ENCODE measurements around the gene ALPL.

The ALPL gene

GRCh38 chr1:21572735-21573277, 63.6 kb downstream of the ALPL start:
- ChIA-PET POLR2A (no interaction called here), CTCF (interaction anchor here (0.5 to 3.0 kb wide), 7 partner anchors 22 to 356 kb away, joined by 4 to 36 read pairs (median 6); no protein-coding TSS in a partner anchor)
- H3K9me3 ChIP-seq (ENCODE audit: control insufficient read depth, insufficient read depth, low read depth, low read length): no peaks in the 10 kb centered on the region
- H3K36me3 ChIP-seq (ENCODE audit: control insufficient read depth in 2 of 2, insufficient read depth in 1 of 2, low read length in 2 of 2): no peaks in the 10 kb centered on the region
- H3K27ac ChIP-seq (ENCODE audit: extremely low read depth, low read depth, low read length): no peak overlapping the region
- no peak overlapping the region for H3K4me3 ChIP-seq (ENCODE audit: low read depth, low read length)
- TF ChIP-seq ZNF677 (tag by site-specific recombination; IDR thresholded peaks at IDR 0.05): no peak
- no peaks in the 10 kb centered on the region; the same call in 1 of the 2 replicates for H3K4me1 ChIP-seq (ENCODE audit: control insufficient read depth, insufficient read depth, low read length)

DNA sequence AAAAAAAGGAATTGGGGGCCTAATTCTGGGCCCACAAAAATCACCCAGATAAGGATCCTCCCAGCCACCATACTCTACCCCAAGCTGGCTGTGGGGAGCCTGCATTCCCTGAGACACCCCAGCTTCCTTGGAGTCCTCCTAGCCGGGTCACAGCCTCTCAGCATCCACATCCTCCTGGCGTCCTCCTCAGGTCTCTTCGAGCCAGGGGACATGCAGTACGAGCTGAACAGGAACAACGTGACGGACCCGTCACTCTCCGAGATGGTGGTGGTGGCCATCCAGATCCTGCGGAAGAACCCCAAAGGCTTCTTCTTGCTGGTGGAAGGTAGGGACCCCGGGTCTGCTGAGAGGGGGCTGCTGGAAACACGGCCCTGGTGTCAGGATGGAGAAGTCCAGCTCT, 64.3 kb downstream of the ALPL start:
- Histone ChIP-seq H3K36me3 (ENCODE audit: control insufficient read depth in 2 of 2, insufficient read depth in 1 of 2, low read length in 2 of 2) (no peaks in the 10 kb centered on the region), H3K4me3 (ENCODE audit: low read depth, low read length) (no peak overlapping the region), H3K4me1 (ENCODE audit: control insufficient read depth, insufficient read depth, low read length) (no peaks in the 10 kb centered on the region; the same call in 1 of the 2 replicates), H3K27ac (ENCODE audit: extremely low read depth, low read depth, low read length) (no peak overlapping the region), H3K9me3 (ENCODE audit: control insufficient read depth, insufficient read depth, low read depth, low read length) (no peaks in the 10 kb centered on the region)
- ChIA-PET CTCF (interaction anchor here (0.5 to 3.0 kb wide), 12 partner anchors 12 to 843 kb away, joined by 3 to 36 read pairs (median 4); partner anchors contain the start of gene ALPL), POLR2A (no interaction called here)
- TF ChIP-seq, protein P1, sequence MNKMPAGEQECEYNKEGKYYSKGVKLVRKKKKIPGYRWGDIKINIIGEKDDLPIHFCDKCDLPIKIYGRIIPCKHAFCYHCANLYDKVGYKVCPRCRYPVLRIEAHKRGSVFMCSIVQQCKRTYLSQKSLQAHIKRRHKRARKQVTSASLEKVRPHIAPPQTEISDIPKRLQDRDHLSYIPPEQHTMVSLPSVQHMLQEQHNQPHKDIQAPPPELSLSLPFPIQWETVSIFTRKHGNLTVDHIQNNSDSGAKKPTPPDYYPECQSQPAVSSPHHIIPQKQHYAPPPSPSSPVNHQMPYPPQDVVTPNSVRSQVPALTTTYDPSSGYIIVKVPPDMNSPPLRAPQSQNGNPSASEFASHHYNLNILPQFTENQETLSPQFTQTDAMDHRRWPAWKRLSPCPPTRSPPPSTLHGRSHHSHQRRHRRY (tag by site-specific recombination; IDR thresholded peaks at IDR 0.05): no peak
- TF ChIP-seq HOXC10 (CRISPR knock-in tag; IDR thresholded peaks at IDR 0.05) (no peak), SETDB1 (IDR thresholded peaks at IDR 0.05; ENCODE audit: insufficient read length, low read length) (no peak), ZNF548 (tag by site-specific recombination; IDR thresholded peaks at IDR 0.05) (no peak), ZNF664 (tag by site-specific recombination; IDR thresholded peaks at IDR 0.05) (no peak), GFI1B (tag by site-specific recombination; IDR thresholded peaks at IDR 0.05) (no peak), OVOL3 (tag by site-specific recombination; IDR thresholded peaks at IDR 0.05) (no peak), ZIC2 (tag by site-specific recombination; IDR thresholded peaks at IDR 0.05) (no peak)
- TF ChIP-seq, protein P2, sequence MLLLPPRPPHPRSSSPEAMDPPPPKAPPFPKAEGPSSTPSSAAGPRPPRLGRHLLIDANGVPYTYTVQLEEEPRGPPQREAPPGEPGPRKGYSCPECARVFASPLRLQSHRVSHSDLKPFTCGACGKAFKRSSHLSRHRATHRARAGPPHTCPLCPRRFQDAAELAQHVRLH (tag by site-specific recombination; IDR thresholded peaks at IDR 0.05): no peak
- TF ChIP-seq, protein P3, sequence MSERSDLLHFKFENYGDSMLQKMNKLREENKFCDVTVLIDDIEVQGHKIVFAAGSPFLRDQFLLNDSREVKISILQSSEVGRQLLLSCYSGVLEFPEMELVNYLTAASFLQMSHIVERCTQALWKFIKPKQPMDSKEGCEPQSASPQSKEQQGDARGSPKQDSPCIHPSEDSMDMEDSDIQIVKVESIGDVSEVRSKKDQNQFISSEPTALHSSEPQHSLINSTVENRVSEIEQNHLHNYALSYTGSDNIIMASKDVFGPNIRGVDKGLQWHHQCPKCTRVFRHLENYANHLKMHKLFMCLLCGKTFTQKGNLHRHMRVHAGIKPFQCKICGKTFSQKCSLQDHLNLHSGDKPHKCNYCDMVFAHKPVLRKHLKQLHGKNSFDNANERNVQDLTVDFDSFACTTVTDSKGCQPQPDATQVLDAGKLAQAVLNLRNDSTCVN (tag by site-specific recombination; optimal IDR thresholded peaks at IDR 0.05): no peak

- peak; percentile 78 for TF ChIP-seq ZNF654 (tag by site-specific recombination; IDR thresholded peaks at IDR 0.05; ENCODE audit: low read depth)
- no peak for TF ChIP-seq ZNF155 (tag by site-specific recombination; IDR thresholded peaks at IDR 0.05)
- TF ChIP-seq ZSCAN30 (tag by site-specific recombination; IDR thresholded peaks at IDR 0.05): peak; percentile 85
- no peak for TF ChIP-seq GLI4 (tag by site-specific recombination; IDR thresholded peaks at IDR 0.05)
- no peak for TF ChIP-seq GFI1B (tag by site-specific recombination; IDR thresholded peaks at IDR 0.05)
- TF ChIP-seq ZEB2 (tag by site-specific recombination; IDR thresholded peaks at IDR 0.05): peak; percentile 38; the same call in 1 of the 2 replicates
- peak; percentile 65 for TF ChIP-seq GLIS1 (tag by site-specific recombination; IDR thresholded peaks at IDR 0.05)
- TF ChIP-seq MZF1 (tag by site-specific recombination; IDR thresholded peaks at IDR 0.05; ENCODE audit: borderline replicate concordance): no peak
- TF ChIP-seq ZNF660 (tag by site-specific recombination; IDR thresholded peaks at IDR 0.05): no peak
- TF ChIP-seq ZNF768 (tag by site-specific recombination; IDR thresholded peaks at IDR 0.05): no peak
- 0 out of 2 replicates have a peak, but pooled peaks have one; percentile 26 for TF ChIP-seq KLF8 (tag by site-specific recombination; IDR thresholded peaks at IDR 0.05)
- TF ChIP-seq, protein P4, sequence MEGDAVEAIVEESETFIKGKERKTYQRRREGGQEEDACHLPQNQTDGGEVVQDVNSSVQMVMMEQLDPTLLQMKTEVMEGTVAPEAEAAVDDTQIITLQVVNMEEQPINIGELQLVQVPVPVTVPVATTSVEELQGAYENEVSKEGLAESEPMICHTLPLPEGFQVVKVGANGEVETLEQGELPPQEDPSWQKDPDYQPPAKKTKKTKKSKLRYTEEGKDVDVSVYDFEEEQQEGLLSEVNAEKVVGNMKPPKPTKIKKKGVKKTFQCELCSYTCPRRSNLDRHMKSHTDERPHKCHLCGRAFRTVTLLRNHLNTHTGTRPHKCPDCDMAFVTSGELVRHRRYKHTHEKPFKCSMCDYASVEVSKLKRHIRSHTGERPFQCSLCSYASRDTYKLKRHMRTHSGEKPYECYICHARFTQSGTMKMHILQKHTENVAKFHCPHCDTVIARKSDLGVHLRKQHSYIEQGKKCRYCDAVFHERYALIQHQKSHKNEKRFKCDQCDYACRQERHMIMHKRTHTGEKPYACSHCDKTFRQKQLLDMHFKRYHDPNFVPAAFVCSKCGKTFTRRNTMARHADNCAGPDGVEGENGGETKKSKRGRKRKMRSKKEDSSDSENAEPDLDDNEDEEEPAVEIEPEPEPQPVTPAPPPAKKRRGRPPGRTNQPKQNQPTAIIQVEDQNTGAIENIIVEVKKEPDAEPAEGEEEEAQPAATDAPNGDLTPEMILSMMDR (tag by site-specific recombination; IDR thresholded peaks at IDR 0.05): peak; percentile 60
- 0 out of 2 replicates have a peak, but pooled peaks have one; percentile 18 for TF ChIP-seq ZNF366 (tag by site-specific recombination; conservative IDR thresholded peaks at IDR 0.05)
- peak; percentile 57; the same call in 1 of the 2 replicates for TF ChIP-seq ZNF561 (tag by site-specific recombination; IDR thresholded peaks at IDR 0.05; ENCODE audit: borderline replicate concordance)
- TF ChIP-seq ZNF354C (tag by site-specific recombination; IDR thresholded peaks at IDR 0.05; ENCODE audit: borderline replicate concordance, low read depth): no peak
- no peak for TF ChIP-seq ZNF324 (tag by site-specific recombination; IDR thresholded peaks at IDR 0.05)
- no peak for TF ChIP-seq SCRT1 (tag by site-specific recombination; IDR thresholded peaks at IDR 0.05; ENCODE audit: borderline replicate concordance)
- ChIA-PET POLR2A (no interaction called here), CTCF (interaction anchor here (0.5 to 3.0 kb wide), 12 partner anchors 12 to 842 kb away, joined by 3 to 36 read pairs (median 4); partner anchors contain the start of gene ALPL)
- Histone ChIP-seq H3K36me3 (ENCODE audit: control insufficient read depth in 2 of 2, insufficient read depth in 1 of 2, low read length in 2 of 2) (no peaks in the 10 kb centered on the region), H3K4me1 (ENCODE audit: control insufficient read depth, insufficient read depth, low read length) (no peaks in the 10 kb centered on the region; the same call in 1 of the 2 replicates), H3K9me3 (ENCODE audit: control insufficient read depth, insufficient read depth, low read depth, low read length) (no peaks in the 10 kb centered on the region), H3K27ac (ENCODE audit: extremely low read depth, low read depth, low read length) (no peak overlapping the region; the same call in 1 of the 2 replicates), H3K4me3 (ENCODE audit: low read depth, low read length) (no peak overlapping the region)
These were observed 64.8 kb downstream of the ALPL start for GRCh38 chr1:21573971-21574465.
